HG02885 (cell line): ENCODE results near the gene NFAT5.
"Not testable (repeated sequence)": the region's sequence is repeated elsewhere in the genome, so short reads cannot be mapped to it uniquely, and the experiment has no call there.

Experiments
- ATAC-seq: cut with Tn5 transposase; IDR thresholded peaks from one replicate; pipeline ENCODE4 v1.9.1; 2021; ENCODE audit warnings: mild to moderate bottlenecking; ENCODE audit not compliant: unreplicated experiment, poor library complexity

The NFAT5 gene

GRCh38 chr16:69726313-69727060 is 160.7 kb downstream of the NFAT5 start, which contains the start of gene NQO1:
Gene NQO1 (minus strand): TSS chr16:69726560. CDS start chr16:69726439, 121 bp downstream.
- peak; percentile 99 for ATAC-seq

DNA sequence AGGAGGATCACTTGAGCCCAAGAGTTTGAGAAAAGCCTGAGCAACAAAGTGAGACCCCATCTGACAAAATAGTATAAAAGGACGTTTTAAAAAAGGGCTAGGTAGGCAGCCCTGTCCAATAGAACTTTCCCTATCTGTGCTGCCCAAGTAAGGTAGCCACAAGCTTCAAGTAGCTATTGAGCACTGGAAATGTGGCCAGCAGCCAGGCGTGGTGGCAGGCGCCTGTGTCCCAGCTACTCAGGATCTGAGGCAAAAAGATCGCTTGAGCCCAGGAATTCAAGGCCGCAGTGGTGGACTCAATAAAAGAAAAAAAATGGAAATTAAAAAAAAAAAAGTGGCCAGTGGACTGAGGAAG is 162.1 kb downstream of the NFAT5 start:
- ATAC-seq, result no peak

GRCh38 chr16:69729030-69729429 is 163.3 kb downstream of the NFAT5 start:
- not testable (repeated sequence) for ATAC-seq

DNA sequence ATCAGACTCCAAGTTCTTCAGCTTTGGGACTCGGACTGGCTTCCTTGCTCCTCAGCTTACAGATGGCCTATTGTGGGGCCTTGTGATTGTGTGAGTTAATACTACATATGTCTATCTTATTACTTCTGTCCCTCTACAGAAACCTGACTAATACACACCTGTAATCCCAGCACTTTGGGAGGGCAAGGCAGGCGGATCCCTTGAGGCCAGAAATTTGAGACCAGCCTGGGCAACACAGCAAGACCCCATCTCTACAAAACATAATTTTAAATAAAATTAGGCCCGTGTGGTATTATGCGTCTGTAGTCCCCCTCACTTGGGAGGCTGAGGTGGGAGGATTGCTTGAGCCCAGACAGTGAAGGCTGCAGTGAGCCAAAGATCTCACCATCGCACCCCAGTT is 165.5 kb downstream of the NFAT5 start:
- not testable (repeated sequence) for ATAC-seq

DNA sequence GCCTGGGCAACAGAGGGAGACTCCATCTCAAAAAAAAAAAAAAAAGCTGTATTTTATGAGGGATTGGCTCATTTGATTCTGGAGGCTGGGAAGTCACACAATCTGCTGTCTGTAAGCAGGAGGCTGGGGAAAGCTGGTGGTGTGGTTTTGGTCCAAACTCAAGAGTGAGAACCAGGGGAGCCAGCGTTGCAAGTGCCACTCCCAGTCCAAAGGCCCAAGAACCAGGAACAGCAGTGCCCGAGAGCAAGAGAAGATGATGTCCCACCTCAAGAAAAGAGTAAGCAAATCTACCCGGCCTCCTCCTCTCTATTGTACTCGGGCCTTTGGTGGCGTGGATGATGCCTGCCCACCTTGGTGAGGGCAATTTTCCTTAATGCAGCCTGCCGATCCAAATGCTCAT is 166.3 kb downstream of the NFAT5 start:
- ATAC-seq, result no peak

- ATAC-seq, result no peak
These were observed 175.8 kb downstream of the NFAT5 start for GRCh38 chr16:69741519-69741918.

GRCh38 chr16:69741951-69742904 is 176.5 kb downstream of the NFAT5 start:
- ATAC-seq, result no peak

DNA sequence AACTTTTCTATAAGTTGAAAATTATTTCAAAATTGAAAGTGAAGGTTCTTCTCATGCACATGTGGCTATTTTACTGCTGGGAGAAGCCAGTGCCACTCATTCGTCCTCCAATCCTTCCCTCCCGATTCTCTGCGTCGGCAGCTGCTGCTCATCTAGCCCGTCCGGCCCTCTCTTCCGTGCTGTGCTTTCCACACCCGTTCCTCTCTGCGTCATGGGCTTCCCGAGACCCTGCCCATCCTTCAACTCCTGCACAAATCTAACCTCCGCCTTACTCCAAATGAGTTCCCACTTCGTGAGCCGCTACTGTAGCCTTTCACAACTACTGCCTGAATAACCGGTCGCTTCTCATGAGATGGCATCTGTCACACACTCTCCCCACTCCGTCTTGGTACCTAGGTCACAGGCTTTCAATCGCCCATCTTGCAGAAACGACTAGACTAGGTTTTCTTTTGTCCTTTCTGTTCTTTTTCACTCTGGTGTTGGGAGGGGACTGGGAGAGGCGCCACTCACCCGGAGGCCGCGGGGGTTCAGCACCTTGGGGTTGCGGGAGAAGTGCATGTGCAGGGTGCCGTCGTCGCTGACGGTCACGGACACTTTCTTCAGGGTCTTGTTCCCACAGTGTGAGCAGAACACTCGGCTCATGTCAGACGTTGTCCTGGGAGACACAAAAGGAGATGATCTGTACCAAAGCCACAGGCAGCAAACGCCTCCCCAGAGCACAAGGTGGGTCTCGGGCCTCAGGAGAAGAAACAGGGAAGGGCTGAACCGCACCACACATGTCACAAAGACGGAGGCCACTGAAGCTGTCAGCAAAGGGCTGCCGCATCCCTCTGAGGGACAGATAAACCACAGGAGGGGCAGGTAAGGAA is 178.8 kb downstream of the NFAT5 start:
- ATAC-seq, result no peak

DNA sequence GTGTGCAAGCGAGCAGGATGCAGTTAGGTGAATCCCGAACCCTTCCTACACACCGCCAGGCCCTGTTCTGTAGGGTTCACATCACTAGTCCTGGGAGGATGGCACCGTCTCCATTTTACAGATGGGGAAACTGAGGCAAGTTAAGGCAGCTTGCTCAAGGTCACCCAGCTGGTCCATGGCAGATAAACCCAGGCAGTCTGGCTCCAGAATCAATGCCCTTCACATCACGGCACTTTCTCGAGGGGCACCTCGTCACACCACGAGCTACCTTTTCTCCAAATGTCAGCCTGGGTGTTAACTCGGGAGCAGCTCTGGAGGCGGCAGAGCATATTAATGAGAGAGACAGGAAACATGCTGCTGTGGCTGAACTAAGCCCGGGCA is 179.5 kb downstream of the NFAT5 start:
- ATAC-seq, result no peak

- ATAC-seq, result no peak
These were observed 180.2 kb downstream of the NFAT5 start for GRCh38 chr16:69745959-69746358.

DNA sequence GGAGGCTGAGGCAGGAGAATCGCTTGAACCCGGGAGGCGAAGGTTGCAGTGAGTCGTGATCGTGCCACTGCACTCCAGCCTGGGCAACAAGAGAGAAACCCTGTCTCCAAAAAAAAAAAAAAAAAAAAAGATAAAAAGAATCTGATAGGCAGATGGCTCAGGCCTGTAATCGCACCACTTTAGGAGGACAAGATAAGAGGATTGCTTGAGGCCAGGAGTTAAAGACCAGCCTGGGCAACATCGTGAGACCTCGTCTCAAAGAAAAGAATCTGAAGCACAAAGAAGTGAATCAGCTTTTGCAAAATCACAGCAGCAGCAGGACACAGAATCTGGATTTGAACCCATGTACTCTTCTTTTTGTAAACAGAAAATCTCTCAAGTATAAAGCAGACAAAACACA is 181.3 kb downstream of the NFAT5 start:
- ATAC-seq, result no peak

- no peak for ATAC-seq
These were observed 183.1 kb downstream of the NFAT5 start for GRCh38 chr16:69748694-69749345.

GRCh38 chr16:69754143-69754468 is 188.3 kb downstream of the NFAT5 start:
- ATAC-seq, result no peak
